GM12865 (cell line): ENCODE data around the gene MIOX.

Source experiments
- DNase-seq: peaks from one replicate; pipeline ENCODE4 v3.0.0; 2010; ENCODE audit warnings: low read depth
- H3K4me3 ChIP-seq: 2 replicates; pipeline ENCODE4 v1.5.1; 2011; ENCODE audit warnings: mild to moderate bottlenecking, low read depth, low read length, control low read depth
- CTCF ChIP-seq: IDR thresholded peaks from 2 replicates; pipeline ENCODE4 v1.5.1; 2011; ENCODE audit warnings: low read length, control low read depth, low read depth, inconsistent platforms; ENCODE audit not compliant: insufficient read depth; ENCODE audit errors: missing control alignments

MIOX gene

DNA sequence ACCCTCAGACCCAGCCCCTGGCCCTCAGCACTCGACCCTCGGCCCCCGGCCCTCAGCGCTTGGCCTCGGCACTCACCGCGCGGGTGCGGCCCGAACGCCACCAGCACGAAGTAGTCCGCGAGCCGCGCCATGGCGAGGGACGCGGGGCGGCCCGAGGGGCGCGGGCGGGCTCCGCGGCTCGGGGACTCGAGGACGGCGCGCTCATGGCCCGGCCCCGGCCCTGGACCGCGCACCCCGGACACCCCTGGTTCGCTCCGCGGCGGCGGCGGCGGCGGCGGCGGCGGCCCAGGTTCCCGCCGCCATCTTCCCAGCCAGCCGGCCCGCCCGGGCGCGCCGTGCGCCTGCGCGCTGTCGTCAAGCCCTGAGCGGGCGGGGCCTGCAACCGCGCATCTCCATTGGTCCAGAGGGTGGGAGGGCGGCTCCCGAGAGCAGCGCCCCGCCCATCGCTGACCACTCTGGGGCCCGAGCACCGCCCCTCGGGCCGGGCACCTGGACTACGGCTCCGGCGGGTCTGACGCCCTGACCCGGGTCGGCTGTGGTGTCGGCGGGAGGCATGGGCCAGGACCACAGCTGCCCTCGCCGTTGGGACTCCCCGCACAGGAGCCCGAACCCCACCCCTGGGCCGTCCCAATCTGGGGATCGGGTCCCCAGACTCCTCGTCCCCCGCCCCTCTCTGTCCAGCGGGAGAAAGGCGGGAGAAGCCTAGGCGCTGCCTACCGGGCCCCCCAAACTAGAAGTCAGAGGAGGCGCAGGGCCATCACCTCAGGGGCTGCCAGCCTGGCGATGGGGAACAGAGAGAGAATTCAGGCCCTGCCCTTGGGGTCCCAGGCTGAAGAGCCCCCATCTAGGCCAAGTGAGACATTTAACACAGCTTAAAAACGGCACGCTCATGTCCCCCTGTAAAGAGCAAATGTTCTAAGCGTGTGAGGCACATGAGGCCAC lies 11.7 kb upstream of the MIOX start, which contains the start of gene SBF1:
Gene SBF1 (minus strand): TSS at position 326 of the 942 bp plus-strand sequence. CDS start 195 bp downstream, at position 131.
- peak within 1 kb of the TSS; percentile 71 for H3K4me3 ChIP-seq
- no peak for TF ChIP-seq CTCF
- peak; percentile 94 for DNase-seq

- no peak overlapping the region for H3K4me3 ChIP-seq
- TF ChIP-seq CTCF: no peak
- no peak for DNase-seq
Observed at GRCh38 chr22:50475652-50476002, 11.0 kb upstream of the MIOX start.

GRCh38 chr22:50476868-50477267 lies 9.8 kb upstream of the MIOX start:
- DNase-seq: no peak
- TF ChIP-seq CTCF: no peak
- no peak overlapping the region for H3K4me3 ChIP-seq

GRCh38 chr22:50477923-50478322 lies 8.7 kb upstream of the MIOX start:
- no peak for TF ChIP-seq CTCF
- H3K4me3 ChIP-seq: no peak overlapping the region

GRCh38 chr22:50479721-50480120 lies 6.9 kb upstream of the MIOX start:
- no peak for TF ChIP-seq CTCF
- no peak overlapping the region for H3K4me3 ChIP-seq
- no peak for DNase-seq

More at GRCh38 chr22:50477923-50478322, 8.7 kb upstream of the MIOX start:
- DNase-seq: no peak

DNA sequence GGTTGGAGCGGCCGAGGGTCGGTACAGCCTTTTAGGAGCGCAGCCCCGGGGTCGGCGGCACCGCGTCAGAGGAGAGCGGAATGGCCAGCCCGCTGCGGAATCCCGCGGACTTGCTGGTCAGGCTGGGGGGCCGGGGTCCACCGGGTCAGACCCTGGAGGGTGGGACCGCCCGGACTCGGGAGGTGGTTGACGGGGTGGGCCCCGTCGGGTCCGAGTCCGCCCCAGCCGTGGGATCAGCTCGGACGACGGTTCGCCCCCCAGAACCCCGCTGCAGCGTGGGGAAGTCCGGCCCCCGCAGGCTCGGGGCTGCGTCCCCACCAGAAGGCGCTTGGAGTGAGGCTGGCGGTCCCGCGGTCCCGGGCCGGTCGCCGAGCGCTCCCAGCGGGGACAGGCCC lies 5.6 kb upstream of the MIOX start:
- TF ChIP-seq CTCF: no peak
- H3K4me3 ChIP-seq: peak overlapping the region; percentile 26; the same call in 1 of the 2 replicates
- no peak for DNase-seq
